SKM-1 treated with dmso at 0.1 percent for 144 hours (cell line): ENCODE results near the gene PSORS1C2.

ENCODE experiments used
- DNase-seq: peaks from one replicate; lab custom pipeline; 2025; ENCODE audit not compliant: unreplicated experiment; lab: John Stamatoyannopoulos, UW

PSORS1C2 gene

DNA sequence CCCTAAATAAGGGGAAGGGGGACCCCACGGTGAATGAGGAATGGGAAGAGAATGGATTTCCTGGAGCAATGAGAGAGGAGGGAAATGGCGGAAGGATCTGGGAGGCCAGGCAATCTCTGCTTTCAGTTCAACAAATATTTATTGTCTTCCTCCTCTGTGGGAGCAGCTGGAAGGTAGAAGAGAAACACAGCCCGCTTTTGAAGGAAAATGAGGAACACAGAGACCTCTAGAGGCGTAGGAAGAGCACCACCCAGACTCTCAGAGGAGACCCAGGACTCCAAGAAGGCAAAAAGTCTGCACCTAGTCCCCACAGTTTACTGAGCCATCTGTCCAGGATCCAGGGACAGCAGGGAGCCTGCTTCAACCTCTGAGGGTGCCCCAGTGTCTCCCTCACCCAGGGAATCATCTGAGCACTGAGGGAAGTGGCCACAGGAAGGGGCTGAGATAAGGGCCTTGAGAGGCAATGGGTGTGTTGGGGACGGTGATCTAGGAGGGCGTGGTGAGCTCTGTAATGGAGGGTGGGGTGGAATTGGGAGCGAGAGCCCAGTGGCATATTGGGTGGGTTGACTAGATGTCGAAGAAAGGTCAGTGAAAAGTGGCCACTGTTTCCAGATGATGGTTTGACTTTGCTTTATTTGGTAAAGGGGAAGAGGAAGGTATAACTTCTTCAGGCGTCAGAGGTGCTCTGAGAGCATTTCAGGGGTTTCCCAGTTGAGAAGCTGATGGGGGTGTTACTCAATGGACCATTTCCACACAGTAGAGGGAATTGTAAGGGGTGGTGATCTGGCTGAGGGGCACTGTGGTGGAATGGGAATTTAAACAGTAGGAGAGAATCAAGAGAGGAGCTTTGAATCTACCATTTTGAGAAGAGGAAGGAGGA lies 23.7 kb downstream of the PSORS1C2 start:
- no peak for DNase-seq

DNA sequence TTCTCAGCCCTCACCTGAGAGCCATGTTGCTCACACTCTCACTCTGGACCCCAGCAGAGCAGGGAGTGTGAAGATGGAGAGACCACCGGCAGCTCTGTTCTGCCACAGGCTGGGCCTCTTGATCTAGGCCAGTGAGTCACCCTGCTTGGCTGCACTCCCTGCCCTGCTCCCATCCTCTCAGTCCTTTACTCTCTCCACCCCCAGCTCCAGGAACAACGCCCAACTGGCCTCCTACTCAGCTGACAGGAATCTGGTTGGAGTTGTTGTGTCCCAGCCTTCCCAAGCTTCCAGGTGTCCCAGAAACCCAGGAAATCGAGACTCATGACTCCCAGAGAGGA lies 24.4 kb downstream of the PSORS1C2 start, which contains the start of gene PSORS1C1:
Gene PSORS1C1 (plus strand): TSS at position 260 of the 338 bp plus-strand sequence. CDS start 14,833 bp downstream, outside the sequence.
- no peak for DNase-seq

DNA sequence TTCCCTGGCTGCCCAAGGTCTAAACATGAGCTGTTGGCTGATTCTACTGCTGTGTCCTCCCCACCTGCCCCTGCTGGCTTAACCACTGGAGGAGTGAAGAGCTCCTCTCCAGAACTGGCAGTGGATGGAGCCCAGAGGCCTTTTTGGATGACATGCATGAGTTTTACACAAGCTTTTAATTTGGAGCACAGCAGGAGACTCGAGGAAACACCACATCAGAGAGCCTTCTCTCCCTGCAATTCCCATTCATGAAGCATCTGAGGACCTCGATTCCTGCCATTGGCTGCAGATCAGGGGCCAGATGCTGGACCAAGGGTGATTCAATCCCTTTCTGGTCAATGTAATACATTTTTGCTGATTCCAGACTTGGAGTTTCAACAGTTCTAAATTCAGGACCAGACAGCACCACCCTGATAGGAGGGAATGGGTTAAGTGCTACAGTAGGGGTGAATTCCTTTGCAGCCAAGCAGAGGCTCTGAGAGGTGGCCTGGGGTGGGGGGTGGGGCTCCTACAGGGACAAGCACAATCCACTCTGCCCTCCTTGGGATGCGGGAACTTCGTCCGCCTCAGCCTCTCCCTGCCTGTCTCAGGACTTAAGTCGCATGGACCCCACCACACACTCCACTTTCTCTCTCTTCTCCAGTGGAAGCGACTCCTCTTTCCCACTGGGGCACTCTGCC lies 24.9 kb downstream of the PSORS1C2 start:
- DNase-seq: no peak

DNA sequence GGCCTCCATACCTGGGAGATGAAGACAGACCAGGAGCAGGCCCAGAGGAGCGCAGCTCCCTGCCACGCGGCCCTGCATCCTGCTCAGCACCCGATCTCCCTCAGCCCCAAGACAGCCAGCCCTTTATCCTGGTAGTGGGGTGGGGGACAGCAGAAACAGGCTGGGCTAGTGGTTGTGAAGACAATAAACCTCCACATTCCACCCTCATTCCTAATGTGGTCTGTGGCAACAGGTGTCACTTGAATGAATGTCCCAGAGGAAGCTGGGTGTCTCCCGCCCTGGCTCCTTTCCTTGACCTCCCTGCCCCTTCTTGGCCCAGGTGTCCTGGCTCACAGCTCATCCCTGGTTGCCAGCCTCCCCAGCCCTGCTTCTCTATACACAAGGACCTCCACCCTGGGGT lies 26.4 kb downstream of the PSORS1C2 start, which contains the start of gene C6orf15:
Gene C6orf15 (minus strand): TSS at position 98 of the 400 bp plus-strand sequence. CDS start 20 bp downstream, at position 78.
- no peak for DNase-seq

DNA sequence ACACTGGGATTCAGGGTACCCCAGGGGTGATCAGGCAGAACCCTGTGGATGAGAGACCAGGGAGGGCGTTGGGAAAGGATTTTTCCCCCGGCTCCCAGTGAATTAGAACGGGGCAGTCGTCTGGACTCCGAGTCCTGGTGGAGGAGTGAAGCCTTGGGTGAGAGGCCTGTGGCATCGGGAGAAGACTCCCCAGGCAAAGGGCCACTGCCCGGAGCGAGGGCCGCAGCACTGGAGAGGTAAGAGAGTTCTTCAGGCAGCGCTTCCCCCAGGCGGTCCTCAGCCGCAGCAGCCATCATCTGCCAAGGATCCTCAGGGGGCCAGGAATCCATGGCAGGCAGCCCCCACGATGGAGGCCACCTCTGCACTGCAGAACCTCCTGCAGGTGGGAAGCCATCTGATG lies 27.2 kb downstream of the PSORS1C2 start:
- DNase-seq: no peak

DNA sequence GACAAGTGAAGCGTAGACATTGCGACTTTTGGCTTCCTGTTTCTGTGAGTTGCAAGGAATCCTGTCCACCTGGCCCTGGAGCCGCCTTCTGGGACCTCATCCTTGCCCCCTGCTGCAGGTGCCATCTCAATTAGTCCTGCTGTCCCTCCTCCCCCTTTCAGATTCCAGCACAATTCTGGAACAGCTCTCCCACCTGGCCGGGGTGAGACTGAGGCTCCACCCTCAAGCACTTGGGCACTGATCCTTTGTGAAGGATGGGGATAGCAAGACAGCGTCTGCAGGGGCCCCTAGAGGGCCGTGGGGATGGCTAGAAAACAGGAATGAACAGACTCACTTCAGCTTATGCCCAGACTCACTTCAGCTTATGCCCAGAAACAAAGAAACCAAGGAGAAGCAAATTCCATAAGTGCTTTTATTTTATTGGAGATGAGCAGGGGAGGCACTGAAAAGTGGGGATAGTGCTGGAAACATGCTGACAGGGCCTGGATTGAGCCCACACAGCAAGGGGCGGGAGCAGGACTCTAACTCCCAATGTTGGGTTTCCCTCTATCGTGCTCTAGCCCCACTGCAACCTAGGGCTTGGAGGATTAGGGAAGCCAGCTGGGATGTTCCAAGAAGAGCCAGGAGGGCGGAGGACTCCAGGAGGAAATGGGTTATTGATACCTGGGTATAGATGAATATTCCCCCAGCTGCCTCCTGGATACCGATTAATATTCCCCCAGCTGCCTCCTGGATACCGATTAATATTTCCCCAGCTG lies 27.9 kb downstream of the PSORS1C2 start:
- no peak for DNase-seq

DNA sequence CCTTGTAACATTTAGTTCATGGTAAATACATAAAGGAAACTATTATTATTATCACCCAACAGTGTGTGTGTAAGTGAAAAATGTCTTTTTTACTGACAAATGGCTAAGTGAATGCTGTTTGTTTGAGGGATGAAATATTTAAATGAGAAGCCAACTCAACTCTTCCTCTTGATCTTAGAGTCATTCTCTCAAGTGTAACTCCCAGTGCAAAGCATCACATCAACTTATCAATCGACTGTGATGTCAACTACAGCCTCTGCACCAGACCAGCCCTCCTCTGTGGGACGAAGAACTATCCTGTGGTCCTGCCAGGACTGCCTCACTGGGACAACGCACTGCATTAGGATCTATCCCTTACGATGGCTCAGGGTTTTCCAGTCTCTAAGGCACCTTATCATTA lies 31.8 kb downstream of the PSORS1C2 start:
- DNase-seq: no peak

DNA sequence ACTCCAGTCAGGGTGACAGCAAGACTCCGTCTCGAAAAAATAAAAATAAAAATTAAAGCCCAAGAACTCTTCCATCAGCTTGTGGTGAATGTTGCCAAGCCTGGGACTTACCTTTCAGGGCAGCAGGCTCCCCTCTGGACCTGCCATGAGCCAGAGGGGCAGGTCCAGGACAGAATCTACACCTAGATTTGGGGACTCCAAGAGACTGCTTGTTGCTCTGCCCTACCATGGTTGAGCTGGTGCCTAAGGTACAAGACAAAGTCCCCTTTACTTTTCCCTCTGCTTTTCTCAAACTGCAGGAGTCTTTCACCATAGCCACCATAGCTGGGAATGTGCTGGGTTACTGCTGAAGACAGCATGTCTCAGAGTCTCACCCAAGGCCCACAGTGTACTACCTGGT lies 35.7 kb downstream of the PSORS1C2 start:
- no peak for DNase-seq

DNA sequence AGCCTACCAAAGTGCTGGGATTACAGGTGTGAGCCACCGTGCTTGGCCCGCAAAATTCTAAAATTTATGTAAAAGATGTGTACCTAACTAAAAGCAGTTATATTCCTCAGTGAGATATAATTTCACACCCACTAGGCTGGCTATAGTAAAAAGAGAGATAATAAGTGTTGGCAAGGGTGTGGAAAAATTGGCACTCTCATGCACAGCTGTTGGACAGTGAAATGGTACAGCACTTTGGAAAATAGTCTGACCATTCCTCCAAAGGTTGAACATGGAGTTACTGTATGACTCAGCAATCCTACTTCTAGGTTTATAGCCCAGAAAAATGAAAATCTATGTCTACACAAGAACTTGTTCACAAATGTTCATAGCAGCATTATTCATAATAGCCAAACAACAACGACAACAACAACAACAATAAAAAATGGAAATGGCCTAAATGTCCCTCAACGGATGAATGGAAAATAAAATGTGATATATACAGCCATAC lies 40.4 kb downstream of the PSORS1C2 start:
- DNase-seq: no peak

DNA sequence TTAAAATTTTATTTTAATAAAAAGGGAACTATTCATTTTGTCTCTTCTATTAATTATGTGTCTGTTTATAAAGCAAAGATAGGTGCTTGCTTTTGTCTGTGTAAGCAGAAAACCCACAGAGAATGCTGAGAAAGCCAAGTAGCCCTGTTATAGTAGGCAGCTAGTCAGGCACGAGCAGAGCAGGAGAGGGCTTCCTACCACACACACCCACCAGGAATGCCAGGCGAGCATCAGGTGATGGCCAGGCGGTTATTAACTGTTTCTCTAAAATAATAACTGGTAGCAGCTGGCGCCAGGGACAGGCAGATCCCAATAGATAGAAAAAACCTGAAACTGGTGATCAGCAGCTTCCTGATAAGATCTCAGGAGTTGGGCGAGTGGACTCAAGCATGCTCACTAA lies 42.2 kb downstream of the PSORS1C2 start:
- DNase-seq: no peak

DNA sequence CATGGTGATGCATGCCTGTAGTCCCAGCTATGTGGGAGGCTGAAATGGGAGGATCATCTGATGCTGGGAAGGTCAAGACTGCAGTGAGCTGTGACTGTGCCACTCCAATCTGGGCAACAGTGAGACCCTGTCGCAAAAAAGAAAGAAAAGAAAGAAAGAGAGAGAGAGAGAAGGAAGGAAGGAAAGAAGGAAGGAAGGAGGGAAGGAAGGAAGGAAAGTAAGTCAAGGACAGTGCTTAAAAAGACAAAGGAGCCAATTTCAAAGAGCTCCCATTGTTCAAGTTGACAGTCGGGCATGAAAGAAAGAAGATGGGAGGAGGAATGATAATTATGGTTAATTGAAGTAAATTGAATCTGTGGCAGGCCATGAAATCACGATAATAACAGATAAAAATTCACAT lies 42.7 kb downstream of the PSORS1C2 start:
- DNase-seq: no peak

DNA sequence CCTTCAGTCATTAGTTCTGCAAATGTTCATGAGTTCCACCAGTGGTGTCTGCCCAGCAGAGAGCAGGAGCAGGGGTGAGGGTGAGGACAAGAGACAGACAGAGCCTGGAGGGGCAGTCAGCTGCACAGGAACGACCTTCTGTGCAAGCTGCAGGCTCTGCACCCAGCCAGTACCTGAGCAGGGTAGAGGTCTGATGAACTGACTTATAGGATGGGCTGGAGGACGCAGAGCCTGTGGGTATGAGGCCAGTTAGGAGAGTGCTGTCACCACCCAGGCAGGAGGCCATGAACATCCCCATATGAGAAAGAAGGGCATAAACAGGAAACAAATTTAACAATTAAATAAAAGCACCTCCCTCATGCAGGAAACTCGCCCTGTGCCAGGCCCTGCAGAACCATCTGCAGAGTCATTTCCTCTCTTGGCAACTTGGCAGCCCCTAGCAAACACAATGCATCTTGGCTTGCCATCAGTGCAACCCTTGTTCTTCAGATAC lies 44.4 kb downstream of the PSORS1C2 start:
- no peak for DNase-seq

DNA sequence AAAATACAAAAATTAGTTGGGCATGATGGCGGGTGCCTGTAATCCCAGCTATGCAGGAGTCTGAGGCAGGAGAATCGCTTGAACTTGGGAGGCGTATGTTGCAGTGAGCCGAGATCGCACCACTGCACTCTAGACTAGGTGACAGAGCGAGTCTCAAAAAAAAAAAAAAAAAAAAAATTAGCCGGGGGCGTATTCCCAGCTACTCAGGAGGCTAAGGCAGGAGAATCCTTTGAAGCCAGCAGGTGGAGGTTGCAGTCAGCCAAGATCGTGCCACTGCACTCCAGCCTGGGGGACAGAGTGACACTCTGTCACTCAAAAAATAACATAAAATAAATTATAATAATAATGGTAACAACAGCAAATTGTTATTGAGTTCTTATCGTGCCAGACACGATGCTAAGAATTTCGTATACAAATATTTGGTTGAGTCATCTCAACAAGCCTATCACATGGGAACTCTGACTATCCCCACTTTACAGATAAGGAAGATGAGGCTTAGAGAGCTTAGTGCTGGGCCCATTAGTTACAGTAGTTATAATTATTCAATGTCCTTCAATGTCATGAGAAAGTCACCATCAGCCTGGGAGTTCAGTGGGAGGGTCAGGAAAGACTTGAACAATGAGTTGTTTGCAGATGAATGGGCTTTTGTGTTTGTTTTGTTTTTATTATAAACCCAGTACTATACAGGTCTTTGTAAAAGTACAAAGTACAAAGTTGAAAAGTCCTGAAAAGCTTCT lies 45.9 kb downstream of the PSORS1C2 start:
- no peak for DNase-seq

DNA sequence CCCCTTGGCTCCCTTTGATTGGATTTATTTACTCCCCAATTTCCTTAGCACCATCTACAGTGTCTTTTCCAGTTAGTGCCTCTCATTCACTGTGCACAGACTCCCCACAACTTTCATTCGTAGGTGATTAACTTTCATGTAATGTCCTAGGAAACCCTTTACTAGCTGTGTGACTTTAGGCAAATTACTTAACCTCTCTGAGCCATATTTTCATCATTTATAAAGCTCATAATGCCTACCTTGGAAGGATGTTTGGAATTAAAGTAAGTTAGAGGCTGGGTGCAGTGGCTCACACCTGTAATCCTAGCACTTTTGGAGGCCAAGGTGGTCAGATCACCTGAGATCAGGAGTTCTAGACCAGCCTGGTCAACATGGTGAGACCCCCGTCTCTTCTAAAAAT lies 46.6 kb downstream of the PSORS1C2 start:
- no peak for DNase-seq

DNA sequence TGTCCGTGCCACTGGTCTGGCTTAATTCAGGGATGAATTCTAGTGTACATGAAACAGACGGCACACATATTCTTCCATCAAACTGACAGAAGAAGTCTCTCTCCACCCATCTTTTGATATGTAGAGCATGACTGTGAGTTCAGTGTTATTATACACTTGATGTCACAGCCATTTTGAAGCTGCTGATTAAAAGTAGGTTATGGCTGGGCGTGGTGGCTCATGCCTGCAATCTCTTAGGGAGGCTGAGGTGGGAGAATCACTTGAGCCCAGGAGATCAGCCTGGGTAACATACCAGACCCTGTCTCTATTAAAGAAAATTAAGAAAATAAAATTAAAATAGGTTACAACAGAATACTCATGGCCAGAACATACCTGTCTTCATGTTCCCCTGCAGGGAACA lies 47.2 kb downstream of the PSORS1C2 start:
- DNase-seq: no peak

DNA sequence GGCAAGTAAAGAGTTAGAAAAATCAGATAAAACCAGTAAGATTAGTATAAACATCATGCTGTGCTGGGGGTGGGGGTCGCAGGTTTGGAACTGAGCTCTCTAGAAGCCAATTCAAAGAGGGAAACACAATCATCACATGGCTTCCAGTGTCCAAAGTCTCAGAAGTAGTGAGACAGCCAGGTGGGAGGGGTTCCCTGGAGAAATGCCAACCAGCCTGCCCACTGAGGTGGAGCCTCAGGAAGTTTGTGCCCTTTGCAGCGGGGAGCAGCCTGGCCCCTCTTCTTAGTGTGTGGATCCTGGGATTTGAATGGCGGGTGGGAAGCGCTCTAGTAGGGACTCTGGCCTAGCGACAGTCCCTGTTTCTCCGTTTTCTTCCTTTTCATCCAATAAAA lies 47.9 kb downstream of the PSORS1C2 start:
- no peak for DNase-seq

DNA sequence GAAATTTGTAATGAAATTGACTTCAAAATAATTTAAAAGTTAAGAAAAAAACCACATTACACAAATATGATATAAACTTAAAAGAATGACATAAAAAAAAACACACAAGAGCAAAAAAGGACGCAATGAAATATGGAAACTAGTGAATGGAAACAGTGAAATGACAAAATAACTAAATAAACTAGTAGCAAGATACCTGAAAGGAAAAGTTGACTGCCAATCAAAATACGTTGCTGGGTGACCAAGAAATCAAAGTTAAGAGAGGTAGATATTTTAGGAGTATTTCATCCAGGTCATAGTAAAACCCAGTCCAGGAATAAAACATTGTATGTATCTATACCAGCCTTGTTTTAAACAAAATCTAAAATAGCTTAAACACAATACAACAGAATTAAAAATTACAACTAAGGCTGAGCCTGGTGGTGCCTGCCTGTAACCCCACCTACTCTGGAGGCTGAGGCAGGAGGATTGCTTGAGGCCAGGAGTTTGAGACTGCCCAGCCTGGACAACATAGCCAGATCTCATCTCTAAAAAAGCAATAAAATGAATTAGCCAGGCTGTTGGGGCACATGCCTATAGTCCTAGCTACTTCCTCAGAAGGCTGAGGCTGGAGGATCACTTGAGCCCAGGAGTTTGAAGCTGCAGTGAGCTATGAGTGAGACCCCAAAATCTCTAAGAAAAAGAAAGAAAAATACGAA lies 48.4 kb downstream of the PSORS1C2 start:
- no peak for DNase-seq
